Loucy (cell line): ENCODE measurements around the gene NEDD4L.

Experiments used
- H2AFZ ChIP-seq: fragments of 200-600 bp; sonication (generic); 2 replicates; pipeline ENCODE4 v1.6.0; 2016; ENCODE audit warnings: antibody characterized with exemption, mild to moderate bottlenecking, low read length, moderate library complexity
- H3F3A ChIP-seq: fragments of 200-600 bp; 2 replicates; pipeline ENCODE4 v1.6.0; 2016; ENCODE audit warnings: antibody characterized with exemption, low read depth, mild to moderate bottlenecking
- H3K27me3 ChIP-seq: fragments of 200-600 bp; sonication (generic); 2 replicates; pipeline ENCODE4 v1.6.1; 2014; ENCODE audit warnings: low read length, mild to moderate bottlenecking; ENCODE audit not compliant: insufficient read depth, poor library complexity, severe bottlenecking
- H3K36me3 ChIP-seq: fragments of 200-600 bp; sonication (generic); 2 replicates; pipeline ENCODE4 v1.6.1; 2016; ENCODE audit warnings: low read length; ENCODE audit not compliant: insufficient read depth
- H3K4me1 ChIP-seq: fragments of 200-600 bp; sonication (generic); 2 replicates; pipeline ENCODE4 v1.5.1; 2014; ENCODE audit warnings: low read length, mild to moderate bottlenecking; ENCODE audit not compliant: insufficient read depth, poor library complexity, severe bottlenecking
- H3K4me2 ChIP-seq: fragments of 200-600 bp; sonication (generic); 2 replicates; pipeline ENCODE4 v1.6.0; 2014; ENCODE audit warnings: antibody characterized with exemption, low read length, low read depth, mild to moderate bottlenecking; ENCODE audit not compliant: poor library complexity, severe bottlenecking
- H3K4me3 ChIP-seq: fragments of 200-600 bp; sonication (generic); 2 replicates; pipeline ENCODE4 v1.5.1; 2014; ENCODE audit warnings: low read length, mild to moderate bottlenecking, mixed read lengths; ENCODE audit not compliant: poor library complexity, severe bottlenecking
- H3K79me2 ChIP-seq: fragments of 200-600 bp; sonication (generic); 2 replicates; pipeline ENCODE4 v1.6.1; 2014; ENCODE audit warnings: low read length; ENCODE audit not compliant: insufficient read depth
- H3K9ac ChIP-seq: fragments of 200-600 bp; sonication (generic); 2 replicates; pipeline ENCODE4 v1.6.0; 2014; ENCODE audit warnings: mild to moderate bottlenecking, low read depth, low read length, moderate library complexity; ENCODE audit not compliant: poor library complexity, severe bottlenecking
- H3K9me2 ChIP-seq: fragments of 200-600 bp; sonication (generic); replicated peaks from 2 replicates; pipeline ENCODE4 v1.6.1; 2016; ENCODE audit warnings: low read depth, low read length, mixed read lengths
- H3K9me3 ChIP-seq: fragments of 200-600 bp; sonication (generic); 2 replicates; pipeline ENCODE4 v1.6.1; 2014; ENCODE audit warnings: mild to moderate bottlenecking, antibody characterized with exemption, low read length, low read depth; ENCODE audit not compliant: insufficient read depth
- H4K20me1 ChIP-seq: fragments of 200-600 bp; sonication (generic); 2 replicates; pipeline ENCODE4 v1.6.0; 2014; ENCODE audit warnings: antibody characterized with exemption, low read length, mild to moderate bottlenecking; ENCODE audit not compliant: insufficient read depth, poor library complexity, severe bottlenecking
- CTCF ChIP-seq: fragments of 200-600 bp; sonication (generic); conservative IDR thresholded peaks from 2 replicates; pipeline ENCODE4 v1.5.1; 2014; ENCODE audit warnings: mild to moderate bottlenecking, antibody characterized with exemption, low read length
- EZH2phosphoT487 ChIP-seq: fragments of 200-600 bp; IDR thresholded peaks from 2 replicates; pipeline ENCODE4 v1.6.1; 2018; ENCODE audit warnings: antibody characterized with exemption, mild to moderate bottlenecking, moderate library complexity, borderline replicate concordance

NEDD4L gene

GRCh38 chr18:57997820-57998219, 46.2 kb upstream of the NEDD4L start:
- Histone ChIP-seq H3K9ac (no peak overlapping the region), H3F3A (no peaks in the 10 kb centered on the region)
- TF ChIP-seq EZH2phosphoT487: no peak
- no peak for TF ChIP-seq CTCF

GRCh38 chr18:57998461-57998860, 45.6 kb upstream of the NEDD4L start:
- Histone ChIP-seq H3F3A (no peaks in the 10 kb centered on the region), H3K4me1 (no peaks in the 10 kb centered on the region), H3K9me2 (no peaks in the 10 kb centered on the region), H4K20me1 (no peaks in the 10 kb centered on the region), H3K4me2 (no peak overlapping the region), H3K79me2 (no peaks in the 10 kb centered on the region), H3K27me3 (no peaks in the 10 kb centered on the region), H2AFZ (no peak overlapping the region), H3K9me3 (no peaks in the 10 kb centered on the region), H3K4me3 (no peak overlapping the region), H3K36me3 (no peaks in the 10 kb centered on the region), H3K9ac (no peak overlapping the region)
- TF ChIP-seq EZH2phosphoT487 (no peak), CTCF (no peak)

More at GRCh38 chr18:57997820-57998219, 46.2 kb upstream of the NEDD4L start:
- H3K4me2 ChIP-seq: no peak overlapping the region
- no peak overlapping the region for H3K4me3 ChIP-seq
- no peak overlapping the region for H2AFZ ChIP-seq
- no peaks in the 10 kb centered on the region for H3K9me3 ChIP-seq
- no peaks in the 10 kb centered on the region for H3K27me3 ChIP-seq
- H3K4me1 ChIP-seq: no peaks in the 10 kb centered on the region
- H3K36me3 ChIP-seq: no peaks in the 10 kb centered on the region
- H4K20me1 ChIP-seq: no peaks in the 10 kb centered on the region
- no peaks in the 10 kb centered on the region for H3K79me2 ChIP-seq
- no peaks in the 10 kb centered on the region for H3K9me2 ChIP-seq

GRCh38 chr18:58004317-58004716, 39.7 kb upstream of the NEDD4L start:
- no peaks in the 10 kb centered on the region for H4K20me1 ChIP-seq
- no peak for TF ChIP-seq EZH2phosphoT487
- TF ChIP-seq CTCF: no peak
- no peaks in the 10 kb centered on the region for H3F3A ChIP-seq
- no peaks in the 10 kb centered on the region for H3K27me3 ChIP-seq
- no peaks in the 10 kb centered on the region for H3K79me2 ChIP-seq
- no peaks in the 10 kb centered on the region for H3K9me2 ChIP-seq
- H3K36me3 ChIP-seq: no peaks in the 10 kb centered on the region
- H3K9me3 ChIP-seq: no peaks in the 10 kb centered on the region
- H3K4me3 ChIP-seq: no peak overlapping the region
- no peak overlapping the region for H3K9ac ChIP-seq
- no peak overlapping the region for H3K4me2 ChIP-seq
- H2AFZ ChIP-seq: no peak overlapping the region
- no peaks in the 10 kb centered on the region for H3K4me1 ChIP-seq
